NCI-H345 treated with DMSO at 0.1 percent for 48 hours (cell line): Measurements from ENCODE around the gene PRKAR1B.

ENCODE experiments used
- DNase-seq: peaks from one replicate; lab custom pipeline; 2025; ENCODE audit not compliant: unreplicated experiment; lab: John Stamatoyannopoulos, UW

PRKAR1B gene

DNA sequence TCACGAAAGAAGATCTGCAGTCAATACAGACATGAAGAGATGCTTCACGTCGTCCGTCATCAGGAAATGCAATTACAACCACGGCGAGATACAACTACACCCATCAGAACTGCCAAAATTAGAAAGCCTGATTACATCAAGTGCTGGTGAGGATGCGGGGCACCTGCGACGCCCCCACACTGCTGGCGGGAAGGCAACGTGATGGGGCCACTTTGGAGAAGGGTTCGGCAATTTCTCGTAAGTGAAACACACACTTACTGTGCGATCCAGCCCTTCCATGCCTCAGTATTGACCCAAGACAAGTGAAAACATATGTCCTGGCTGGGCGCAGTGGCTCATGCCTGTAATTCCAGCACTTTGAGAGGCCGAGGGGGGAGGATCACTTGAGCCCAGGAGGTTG is 181.6 kb downstream of the PRKAR1B start:
- no peak for DNase-seq

DNA sequence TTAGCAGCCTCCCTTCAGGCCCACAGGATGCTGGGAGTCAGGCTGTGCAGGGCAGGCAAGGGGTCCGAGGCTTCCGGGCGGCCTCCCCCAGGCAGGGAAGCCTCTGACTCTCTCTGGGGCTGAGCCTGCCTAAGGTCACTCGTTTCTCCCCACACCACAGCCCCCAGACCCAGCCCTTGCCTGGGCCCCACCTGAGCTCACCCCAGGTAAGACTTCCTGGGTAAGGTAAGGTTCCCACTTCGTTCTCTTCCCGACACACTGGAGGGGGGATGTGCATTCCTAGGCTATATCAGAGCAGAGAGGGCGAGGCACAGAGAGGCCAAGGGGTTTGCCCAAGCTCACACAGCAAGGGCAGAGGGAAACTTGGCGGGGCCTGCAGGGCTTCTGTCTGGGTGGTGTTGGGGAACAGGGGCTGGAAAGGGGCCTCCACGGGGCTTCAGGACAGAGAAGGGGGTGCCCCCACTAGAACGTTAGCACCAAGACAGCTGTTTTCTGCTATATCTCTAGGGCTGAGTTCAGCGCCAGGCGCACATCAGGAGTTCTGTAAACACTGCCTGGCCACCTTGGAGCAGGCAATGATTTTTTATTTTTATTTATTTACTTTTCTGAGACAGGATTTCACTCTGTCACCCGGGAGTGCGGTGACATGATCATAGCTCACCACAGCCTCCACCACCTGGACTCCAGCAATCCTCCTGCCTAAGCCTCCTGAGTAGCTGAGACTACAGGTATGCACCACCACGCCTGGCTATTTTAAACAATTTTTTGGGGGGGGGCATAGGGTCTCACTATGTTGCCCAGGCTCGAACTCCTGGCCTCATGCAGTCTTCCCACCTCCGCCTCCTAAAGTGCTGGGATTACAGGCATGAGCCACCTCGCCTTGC is 182.5 kb downstream of the PRKAR1B start:
- no peak for DNase-seq

DNA sequence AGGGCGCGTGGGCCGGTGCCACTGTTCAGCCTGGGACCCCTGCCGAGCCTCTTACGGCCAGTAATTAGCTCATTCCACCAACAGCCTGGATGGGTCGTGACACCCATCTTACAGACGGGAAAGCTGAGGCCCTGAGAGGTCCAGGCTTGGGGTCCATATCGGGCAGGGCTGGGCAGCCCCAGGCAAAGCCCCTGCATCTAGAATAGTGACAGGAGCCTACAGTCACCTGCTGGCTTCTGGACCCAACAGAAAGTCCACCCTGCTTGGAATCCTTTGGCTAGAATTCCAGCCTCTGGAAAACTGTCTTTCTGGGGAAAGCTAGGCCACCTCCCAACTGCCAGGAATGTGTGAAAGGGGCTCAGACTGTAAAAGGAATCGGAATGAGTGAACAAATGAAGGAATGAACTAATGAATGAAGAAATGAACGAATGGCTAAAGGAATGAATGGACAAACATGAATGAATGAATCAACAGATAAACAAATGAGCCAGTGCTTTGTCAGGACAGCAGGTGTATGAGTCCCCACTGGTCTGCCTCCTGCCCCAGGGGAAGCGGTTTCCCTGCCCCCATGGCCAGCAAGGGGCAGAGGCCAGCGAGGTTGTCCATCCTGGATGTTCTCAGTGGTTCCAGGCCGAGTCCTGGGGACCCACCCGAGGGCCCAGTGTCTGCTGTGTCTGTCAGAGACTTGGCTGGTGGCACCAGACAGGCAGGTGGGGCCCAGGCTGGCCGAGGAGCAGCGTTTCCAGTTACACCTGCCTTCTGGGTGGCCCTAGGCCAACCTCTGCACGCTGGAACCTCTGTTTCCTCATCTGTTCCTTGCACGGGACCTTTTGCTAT is 183.4 kb downstream of the PRKAR1B start:
- no peak for DNase-seq

DNA sequence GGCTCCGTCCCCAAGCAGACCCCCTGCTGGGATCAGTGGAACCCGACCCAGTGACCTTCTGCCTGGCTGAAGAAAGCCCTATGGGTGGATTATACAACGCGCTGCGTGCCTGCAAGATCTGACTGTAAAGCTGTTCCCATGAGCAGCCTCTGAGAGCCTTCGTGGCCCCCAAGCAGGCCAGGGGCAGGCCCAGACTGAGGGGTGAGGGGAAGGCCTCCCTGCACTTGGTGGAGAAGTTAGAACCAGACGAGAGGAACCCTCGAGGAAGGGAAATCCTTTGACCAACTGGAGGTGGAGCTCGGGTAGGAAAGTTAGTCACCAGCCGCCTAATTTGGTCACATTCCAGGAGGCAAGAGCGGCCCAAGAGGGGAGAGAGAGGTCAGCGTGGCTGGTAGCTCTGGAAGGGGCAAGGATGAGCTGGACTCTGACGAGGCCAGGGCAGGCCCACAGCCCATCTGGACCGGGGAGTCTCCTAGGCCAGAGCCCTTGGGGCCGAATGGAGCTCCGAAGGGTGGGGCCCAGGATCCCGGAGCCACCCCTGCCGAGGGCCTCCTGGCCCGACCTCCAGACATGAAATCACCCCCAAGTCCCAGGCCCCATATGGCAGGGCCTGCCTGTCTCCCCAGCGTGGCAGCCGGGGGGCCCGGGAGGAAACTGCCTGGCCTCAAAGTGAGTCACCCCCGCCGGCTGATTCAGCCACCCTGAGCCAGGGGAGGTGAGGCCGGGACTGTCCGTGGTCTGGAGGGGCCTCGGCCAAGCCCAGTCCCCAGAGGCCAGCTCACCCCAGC is 184.2 kb downstream of the PRKAR1B start:
- DNase-seq = no peak

DNA sequence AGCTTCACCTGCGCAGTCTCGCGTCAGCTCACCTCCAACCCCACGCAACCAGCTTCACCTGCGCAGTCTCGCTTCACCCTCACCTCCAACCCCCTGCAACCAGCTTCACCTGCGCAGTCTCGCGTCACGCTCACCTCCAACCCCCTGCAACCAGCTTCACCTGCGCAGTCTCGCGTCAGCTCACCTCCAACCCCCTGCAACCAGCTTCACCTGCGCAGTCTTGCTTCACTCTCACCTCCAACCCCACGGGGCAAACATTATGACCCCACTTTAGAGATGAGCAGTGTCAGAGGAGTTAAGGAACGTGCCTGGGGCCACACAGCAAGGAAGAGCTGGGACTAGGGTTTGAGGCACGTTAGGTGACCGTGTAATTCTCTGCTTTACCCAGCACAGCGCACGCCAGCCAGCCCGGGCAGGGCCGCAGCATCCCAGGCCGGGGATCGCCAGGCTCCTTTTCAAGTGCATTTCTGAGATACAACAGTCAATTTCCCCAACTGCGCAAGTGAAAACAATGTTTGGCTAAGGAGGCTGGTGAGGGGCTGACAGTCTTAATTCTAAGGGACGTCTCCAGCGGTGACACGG is 184.9 kb downstream of the PRKAR1B start:
- no peak for DNase-seq

DNA sequence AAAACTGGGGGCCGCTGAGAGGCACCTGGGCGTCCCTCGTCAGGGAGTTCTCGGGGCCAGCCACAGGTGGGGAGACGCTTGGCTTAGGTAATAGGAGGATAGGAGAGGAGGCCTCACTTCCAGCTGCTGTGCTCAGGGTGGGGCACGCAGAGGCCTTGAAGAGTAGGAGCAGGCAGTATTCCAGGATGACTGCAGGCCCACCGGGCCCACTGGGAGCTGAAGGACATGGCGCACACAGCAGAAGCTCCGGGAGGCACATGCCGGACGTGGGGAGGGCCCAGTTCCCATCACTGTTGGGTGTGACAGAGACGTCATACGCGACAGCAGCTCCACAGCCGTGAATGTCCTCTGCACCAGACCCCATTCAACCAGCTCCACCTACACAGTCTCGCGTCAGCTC is 185.4 kb downstream of the PRKAR1B start:
- DNase-seq = no peak

DNA sequence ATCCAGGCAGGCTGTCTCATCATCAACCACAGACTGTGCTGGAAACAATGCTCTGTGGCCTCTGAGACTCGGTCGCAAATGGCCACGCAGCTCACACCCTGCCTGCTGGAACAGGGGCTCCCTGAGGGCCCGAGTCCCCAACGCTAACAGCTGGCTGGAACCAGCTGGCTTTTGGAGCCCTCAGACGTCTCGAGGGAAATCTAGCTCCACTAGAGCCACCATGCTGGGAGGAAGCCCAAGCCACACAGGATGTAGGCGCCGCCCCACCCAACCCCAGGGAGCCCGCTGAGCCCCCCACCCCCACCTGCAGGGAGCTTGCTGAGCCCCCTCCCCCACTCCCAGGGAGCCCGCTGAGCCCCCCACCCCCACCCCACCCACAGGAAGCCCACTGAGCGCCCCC is 186.1 kb downstream of the PRKAR1B start:
- DNase-seq = no peak

DNA sequence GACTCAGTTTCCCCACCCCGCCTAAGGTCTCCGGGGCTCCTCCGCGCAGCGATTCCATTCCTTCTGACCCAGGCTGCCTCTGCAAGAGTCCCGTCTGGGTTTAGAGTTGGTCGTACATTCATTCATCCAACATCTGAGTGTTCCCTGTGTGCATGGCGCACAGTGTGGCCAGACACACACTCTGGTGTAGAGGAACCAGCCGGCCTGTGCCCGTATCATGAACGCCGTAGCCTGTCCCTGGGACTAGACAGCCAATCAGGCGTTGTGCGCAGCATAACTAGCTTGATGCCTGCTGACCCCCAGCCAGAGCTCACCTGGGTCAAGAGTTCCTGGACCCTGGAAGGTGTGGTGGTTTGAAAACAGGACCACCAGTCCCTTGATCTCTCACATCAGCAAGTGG is 186.5 kb downstream of the PRKAR1B start:
- DNase-seq = no peak

DNA sequence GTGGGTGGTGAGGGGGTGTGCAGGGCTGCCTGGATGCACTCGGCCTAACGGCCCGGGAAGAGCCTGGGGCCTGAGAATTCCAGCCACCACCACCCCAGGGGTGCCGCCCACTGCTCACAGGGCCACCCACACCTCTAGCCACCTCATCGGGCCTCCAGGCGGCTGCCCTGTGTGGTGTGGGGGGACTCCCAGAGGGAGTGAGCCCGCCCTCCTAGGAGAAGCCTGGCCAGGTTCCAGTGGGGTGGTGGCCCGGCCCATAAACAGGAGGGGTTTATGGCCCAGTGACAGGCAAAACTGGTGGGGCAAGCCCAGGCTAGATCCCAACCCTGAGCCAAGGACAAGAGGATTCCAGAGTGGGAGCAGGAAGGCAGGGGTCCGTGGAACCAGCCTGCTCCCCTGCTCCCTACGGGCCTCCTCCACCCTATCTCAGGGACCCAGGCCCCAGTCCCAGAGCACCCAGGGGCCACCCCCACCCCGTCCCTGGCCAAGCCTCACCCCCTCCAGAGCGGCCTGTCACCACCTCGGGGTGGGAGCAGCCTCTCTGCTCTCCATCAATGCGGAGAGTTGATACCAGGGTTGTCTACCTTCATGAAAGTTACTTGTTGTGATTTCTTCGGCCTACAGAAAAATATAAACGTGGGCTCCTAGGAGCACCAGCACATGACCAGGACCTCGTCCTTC is 187.2 kb downstream of the PRKAR1B start:
- DNase-seq = no peak

DNA sequence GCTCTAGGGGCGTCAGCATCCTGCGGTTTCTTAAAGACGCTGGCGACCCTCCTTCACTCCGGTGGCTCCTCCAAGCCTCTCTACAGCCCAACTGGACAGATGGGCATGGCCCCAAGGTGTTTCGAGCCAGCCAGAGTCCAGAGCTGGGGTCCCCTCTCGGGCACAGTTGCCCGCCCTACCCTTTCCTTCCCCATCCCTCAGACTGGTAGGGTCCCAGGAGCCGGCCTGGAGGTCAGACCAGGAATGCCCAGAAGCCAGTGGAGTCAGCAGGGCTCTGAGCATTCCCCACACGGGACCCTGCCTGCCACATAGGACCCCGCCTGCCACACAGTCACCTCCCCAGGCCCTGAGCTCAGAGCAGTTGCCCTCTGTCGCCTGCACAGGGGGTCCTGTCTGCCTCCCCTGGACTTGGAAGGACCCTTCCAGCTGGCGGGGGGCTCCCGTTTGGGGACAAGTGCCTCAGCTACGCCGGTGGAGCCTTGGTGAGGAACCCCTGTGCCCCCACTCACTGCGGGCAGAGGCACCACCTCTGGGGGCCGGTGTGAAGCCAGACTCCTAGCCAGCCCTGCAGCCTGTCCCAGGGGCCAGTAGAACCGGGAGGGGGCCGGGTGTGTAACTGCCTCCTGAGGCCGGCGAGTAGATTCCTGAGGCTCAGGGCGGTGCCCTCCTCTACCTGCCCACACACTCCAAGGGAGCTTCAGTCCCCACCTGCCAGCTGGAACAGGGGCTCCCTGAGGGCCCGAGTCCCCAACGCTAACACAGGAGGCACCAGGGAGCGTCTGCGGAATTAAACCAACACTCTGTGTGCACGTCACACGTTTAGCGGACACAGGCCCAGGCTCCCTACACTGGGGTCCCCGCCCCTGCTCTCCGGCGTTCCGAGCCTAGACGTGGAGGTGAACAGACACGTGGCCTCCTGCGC is 188.1 kb downstream of the PRKAR1B start:
- no peak for DNase-seq

DNA sequence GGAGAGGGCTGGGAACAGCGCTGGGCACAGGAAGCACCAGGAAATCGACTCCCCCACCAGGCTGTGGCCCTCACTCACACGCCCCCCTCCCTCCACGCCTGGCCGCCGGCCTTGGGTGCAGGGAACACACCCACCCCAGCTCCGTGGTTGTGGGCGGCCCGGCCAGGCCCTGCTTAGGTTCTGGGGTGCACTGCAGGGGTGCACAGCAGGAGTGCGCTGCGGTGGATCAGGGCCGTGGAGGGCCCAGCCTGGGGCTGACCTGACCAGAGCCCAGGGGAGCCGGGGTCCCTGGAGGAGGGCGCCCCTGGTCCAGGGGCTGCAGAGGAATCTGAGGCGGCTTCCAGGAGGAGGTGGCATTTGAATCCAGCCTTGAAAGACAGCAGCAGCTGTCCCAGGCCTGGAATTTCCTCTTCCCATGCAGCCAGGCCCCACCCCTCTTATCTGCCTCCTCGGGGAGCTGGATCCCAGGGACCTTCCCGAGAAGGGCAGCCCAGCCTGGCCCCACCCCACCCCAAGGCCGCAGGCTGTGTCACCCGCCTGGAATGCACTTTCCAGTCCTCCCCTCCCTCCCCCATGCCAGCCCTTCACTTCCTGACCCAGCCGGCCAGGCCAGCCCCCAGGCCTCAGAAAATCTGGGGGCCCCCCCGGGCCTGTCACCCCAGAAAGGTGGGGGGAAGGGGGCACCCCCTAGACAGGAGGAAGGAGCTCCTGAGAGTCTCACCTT is 189.0 kb downstream of the PRKAR1B start:
- DNase-seq = no peak

DNA sequence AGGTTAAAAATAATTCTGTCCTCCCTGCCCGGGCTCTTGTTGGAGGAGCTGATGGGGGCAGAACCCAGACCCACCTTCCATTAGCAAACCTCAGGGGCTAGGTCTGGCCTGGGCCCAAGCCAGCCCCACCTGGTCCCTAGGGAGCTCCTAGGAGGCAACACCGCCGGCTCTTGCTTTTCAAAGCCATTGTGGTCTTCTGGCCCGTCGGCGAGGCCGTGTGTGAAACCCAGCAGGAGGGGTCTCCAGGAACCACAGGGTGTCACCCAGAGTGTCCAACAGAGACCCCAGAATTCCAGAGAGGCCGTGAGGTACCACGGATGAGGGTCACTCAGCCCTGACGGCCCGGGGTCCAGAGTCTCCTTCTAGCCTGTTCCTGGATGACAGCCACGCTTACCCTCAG is 190.8 kb downstream of the PRKAR1B start:
- no peak for DNase-seq

DNA sequence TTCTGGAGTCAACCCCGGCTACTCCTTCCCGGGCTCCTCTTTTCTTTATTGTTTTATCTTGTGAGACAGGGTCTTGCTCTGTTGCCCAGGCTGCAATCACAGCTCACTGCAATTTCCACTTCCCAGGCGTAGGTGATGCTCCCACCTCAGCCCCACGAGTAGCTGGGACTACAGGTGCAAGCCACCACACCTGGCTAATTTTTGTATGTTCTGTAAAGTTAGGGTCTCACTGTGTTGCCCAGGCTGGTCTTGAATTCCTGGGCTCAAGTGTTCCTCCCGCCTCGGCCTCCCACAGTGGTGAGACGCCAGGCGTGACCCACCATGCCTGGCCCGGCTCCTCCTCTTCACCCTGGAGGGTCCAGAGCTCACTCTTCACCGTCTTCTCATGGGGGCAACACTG is 192.1 kb downstream of the PRKAR1B start:
- no peak for DNase-seq

DNA sequence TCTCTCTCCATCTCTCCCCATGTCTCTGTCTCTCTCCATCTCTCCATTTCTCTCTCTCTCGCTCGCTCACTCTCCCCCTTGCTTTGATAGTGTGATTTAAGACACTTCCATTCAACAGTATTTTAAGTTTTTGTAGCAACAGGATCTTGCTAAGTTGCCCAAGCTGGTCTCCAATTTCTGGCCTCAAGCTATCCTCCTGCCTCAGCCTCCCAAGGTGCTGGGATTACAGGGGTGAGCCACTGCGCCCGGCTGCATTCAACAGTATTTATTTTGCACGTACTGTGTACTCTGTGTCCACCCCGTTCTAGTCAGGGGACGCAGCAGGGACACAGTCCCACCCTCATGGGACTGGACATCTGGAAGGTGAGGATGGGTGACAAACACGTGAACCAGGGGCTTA is 193.0 kb downstream of the PRKAR1B start:
- DNase-seq = no peak

DNA sequence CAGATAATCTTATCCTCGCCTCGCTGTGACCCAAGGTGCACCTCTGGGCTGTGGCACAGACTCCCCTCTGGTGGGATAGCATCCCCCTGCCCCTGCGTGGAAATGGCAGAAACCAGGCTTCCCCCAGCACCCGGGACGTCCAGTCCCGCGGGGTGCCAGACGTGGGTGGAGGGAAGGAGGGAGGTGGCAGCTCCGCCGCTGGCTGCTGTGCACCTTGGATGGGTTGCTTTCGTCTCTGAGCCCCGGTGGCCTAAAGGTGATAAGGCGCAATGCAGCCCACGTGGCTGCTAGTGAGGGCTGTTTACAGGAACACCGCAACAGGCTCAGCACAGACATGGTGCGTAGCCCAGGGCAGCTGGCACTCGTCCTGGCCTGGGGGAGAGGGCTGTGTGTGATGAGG is 193.8 kb downstream of the PRKAR1B start:
- no peak for DNase-seq

DNA sequence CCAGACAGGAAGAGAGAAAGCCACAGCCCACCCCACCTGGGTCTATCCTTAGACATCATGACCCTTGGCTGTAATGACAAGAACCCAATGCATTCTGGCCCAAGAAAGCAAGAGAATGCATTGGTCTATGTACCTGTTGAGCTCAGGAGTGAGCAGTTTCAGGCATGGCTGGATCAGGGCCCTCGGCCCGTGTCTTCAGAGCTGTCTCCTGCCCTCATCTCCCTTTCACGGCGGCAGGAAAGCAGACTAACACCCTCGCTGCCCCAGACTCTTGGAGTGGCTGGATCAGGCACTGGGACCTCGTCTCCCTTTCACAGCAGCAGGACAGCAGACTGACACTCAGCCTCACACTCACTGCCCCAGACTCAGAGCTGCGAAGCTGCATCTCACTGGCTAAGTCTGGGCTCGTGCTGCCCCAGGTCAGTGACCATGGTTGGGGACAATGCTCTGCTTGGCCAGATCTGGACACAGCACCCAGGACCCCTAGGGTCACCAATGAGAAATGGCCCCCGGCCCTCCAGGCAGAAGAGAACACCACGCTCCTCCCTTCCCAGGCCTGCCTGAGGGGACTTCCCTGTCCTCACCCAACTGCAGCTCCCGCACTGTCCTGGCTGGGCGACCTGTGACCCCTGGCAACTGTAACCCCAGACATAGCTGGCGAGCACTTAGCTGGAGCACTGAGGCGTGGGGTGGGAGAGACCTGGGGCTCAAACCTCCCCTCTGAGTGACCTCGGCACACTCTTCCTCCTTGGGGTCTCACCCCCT is 194.5 kb downstream of the PRKAR1B start:
- DNase-seq = no peak

DNA sequence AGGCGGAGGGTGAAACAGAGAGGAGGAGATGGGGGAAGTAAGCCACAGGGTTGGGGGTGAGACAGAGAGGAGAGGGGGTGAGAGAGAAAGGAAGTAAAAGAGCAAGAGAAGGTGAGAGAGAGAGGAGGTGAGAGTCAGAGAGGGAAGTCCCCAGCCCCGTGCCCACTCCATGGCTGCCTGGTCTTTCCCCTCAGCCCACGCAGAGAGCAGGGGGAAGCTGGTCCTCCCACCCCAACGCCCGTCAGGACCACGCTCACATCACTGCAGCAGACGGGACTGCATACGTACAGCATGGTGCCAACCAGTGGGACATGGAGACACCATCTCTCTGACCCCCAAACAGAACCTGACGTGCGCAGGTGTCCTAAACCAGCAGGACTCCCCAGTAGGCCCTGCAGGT is 195.3 kb downstream of the PRKAR1B start:
- no peak for DNase-seq

DNA sequence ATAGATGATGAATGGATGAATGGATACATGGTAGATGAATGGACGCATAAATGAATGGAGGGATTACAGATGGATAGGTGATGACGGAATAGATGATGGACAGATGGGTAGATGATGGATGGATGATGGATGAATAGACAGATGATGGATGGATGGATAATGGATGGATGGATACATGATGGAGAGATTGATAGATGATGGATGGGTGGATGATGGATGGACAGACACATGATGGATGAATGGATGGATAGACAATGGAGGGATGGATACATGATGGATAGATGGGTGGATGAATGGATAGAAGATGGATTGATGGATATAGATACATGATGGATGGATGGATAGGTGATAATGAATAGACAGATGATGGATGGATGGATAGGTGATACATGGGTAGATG is 198.6 kb downstream of the PRKAR1B start:
- DNase-seq = no peak
